ENCODE data around the gene NME8.
A peak's percentile ranks its signal among the peaks of the same experiment; 100 is the strongest.
"Not testable (repeated sequence)": the region's sequence is repeated elsewhere in the genome, so short reads cannot be mapped to it uniquely, and the experiment has no call there.

NME8 gene
- total RNA-seq = 0 reads per million in 2 experiments

- no peak for DNase-seq (ENCODE audit: low read depth)
These were observed at the start of gene NME8 for GRCh38 chr7:37848297-37848696. NME8 (plus strand) TSS chr7:37848597; CDS start chr7:37850267, 1,670 bp downstream.

GRCh38 chr7:37806152-37806551, 42.2 kb upstream of the NME8 start:
- no peak for DNase-seq (ENCODE audit: low read depth)

GRCh38 chr7:37812161-37812580, 36.2 kb upstream of the NME8 start:
- DNase-seq (ENCODE audit: low read depth) = not testable (repeated sequence)

GRCh38 chr7:37815671-37816371, 32.6 kb upstream of the NME8 start:
- no peak for DNase-seq (ENCODE audit: low read depth)

- no peak for DNase-seq (ENCODE audit: low read depth)
These were observed 31.3 kb upstream of the NME8 start for GRCh38 chr7:37816922-37817590.

GRCh38 chr7:37817591-37817960, 30.8 kb upstream of the NME8 start:
- DNase-seq (ENCODE audit: low read depth) = no peak

GRCh38 chr7:37817996-37818720, 30.2 kb upstream of the NME8 start:
- DNase-seq (ENCODE audit: low read depth) = no peak

GRCh38 chr7:37820708-37821468, 27.5 kb upstream of the NME8 start:
- no peak for DNase-seq (ENCODE audit: low read depth)

- no peak for DNase-seq (ENCODE audit: low read depth)
These were observed 25.5 kb upstream of the NME8 start for GRCh38 chr7:37822946-37823345.

- DNase-seq (ENCODE audit: low read depth) = no peak
These were observed 24.8 kb upstream of the NME8 start for GRCh38 chr7:37823557-37823956.

GRCh38 chr7:37825038-37825437, 23.4 kb upstream of the NME8 start:
- no peak for DNase-seq (ENCODE audit: low read depth)

GRCh38 chr7:37826825-37827224, 21.6 kb upstream of the NME8 start:
- no peak for DNase-seq (ENCODE audit: low read depth)

- DNase-seq (ENCODE audit: low read depth) = no peak
These were observed 17.2 kb upstream of the NME8 start for GRCh38 chr7:37831244-37831643.

- no peak for DNase-seq (ENCODE audit: low read depth)
These were observed 16.2 kb upstream of the NME8 start for GRCh38 chr7:37832194-37832593.

- peak; percentile 16 for DNase-seq (ENCODE audit: low read depth)
These were observed 15.1 kb upstream of the NME8 start for GRCh38 chr7:37833107-37833817.

- DNase-seq (ENCODE audit: low read depth) = no peak
These were observed 14.6 kb upstream of the NME8 start for GRCh38 chr7:37833818-37834146.

- DNase-seq (ENCODE audit: low read depth) = no peak
These were observed 5.1 kb downstream of the NME8 start for GRCh38 chr7:37853468-37853867.

- DNase-seq (ENCODE audit: low read depth) = no peak
These were observed 33.7 kb downstream of the NME8 start for GRCh38 chr7:37882086-37882485.

GRCh38 chr7:37893359-37893758, 45.0 kb downstream of the NME8 start:
- no peak for DNase-seq (ENCODE audit: low read depth)

- no peak for DNase-seq (ENCODE audit: low read depth)
These were observed 46.3 kb downstream of the NME8 start for GRCh38 chr7:37894671-37895070.

GRCh38 chr7:37899712-37900247, 51.4 kb downstream of the NME8 start:
- DNase-seq (ENCODE audit: low read depth) = no peak
